KG1 (cell line): Measurements from ENCODE around the gene CABLES2.

ENCODE experiments used
- DNase-seq: peaks from one replicate; lab custom pipeline; 2025; lab: John Stamatoyannopoulos, UW

The CABLES2 gene

GRCh38 chr20:62372042-62372993 lies 34.8 kb downstream of the CABLES2 start:
- no peak for DNase-seq

- DNase-seq: no peak
Observed at GRCh38 chr20:62371588-62372041, 35.5 kb downstream of the CABLES2 start.

DNA sequence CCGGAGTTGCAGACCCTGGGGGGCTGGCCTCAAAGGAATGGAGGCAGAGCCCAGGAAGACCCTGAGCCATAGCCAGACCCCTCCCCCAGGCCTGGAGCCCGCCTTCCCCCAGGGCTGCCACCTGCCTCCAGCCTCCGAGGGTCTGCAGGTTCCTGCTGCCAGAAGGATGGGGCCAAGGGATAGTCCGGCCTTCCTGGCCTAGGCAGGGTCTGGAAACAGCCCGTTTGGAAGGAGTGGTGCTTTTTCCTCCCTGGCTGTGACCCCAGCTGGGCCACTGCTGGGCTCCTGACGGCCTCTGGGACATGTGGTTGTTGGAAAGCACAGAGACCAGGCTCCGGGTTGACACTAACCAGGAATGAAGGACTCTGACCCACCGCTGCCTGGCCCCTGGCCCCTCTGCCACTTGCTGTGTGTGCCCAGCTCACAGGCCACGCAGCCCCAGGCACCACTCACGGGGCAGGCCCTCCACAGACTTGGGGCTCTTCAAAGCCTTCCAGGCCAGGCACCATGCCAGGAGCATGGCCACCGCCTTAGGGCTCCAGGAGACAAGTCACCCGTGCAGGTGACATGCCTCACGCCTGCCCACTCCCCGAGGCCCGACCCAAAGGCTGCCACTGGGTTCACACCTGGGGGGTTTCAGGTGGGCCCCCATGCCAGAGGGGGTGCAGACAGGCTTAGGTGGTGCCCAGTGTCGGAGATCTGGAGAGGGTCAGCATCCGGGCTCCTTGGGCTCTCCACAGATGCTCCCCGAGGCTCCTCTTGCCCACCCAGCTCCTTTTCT lies 36.1 kb downstream of the CABLES2 start:
- no peak for DNase-seq

- no peak for DNase-seq
Observed at GRCh38 chr20:62370115-62370806, 36.8 kb downstream of the CABLES2 start.

DNA sequence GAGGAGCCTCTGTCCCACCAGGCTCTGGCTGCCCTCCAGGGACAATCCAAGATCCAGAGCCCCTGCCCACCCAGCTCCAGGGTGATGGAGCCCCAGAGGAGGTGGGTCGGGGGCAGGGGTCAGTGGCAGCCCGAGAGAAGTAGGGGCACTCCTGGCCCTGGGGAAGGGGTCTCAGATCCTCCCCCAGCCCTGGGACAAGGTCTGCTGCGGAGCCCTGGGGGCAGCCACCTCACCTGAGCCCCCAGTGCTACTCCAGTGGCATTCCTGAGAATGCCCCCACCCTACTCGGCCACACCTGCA lies 37.3 kb downstream of the CABLES2 start:
- no peak for DNase-seq

GRCh38 chr20:62368976-62369814 lies 37.9 kb downstream of the CABLES2 start:
- no peak for DNase-seq

DNA sequence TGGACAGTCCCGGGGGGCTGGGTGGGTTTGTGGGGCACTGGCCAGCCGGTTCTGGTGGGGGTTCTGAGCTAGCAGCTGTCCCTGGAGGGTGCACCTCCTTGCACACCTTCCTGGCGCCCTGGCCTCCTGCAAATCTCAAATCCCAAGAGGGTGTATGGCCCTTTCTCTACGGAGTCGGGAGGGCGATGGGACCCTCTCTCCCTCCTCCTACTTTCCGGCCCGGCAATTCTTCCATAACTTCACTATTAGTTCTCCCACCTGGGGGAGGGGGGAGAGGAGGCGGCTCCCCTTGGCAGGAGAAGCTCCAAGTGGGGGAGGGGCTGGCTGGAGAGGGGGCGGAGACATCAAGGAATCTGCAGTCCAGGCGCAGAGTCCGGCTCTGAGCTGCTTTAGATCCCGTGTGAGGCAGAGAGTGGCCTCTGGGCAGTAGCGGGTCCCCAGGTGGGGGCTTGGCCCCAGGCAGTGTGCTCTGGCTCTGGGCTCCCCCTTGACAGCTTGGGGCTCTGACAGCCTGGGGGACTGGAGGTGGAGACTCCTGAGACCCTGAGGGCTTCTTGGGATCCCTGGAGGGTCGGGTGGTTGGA lies 38.6 kb downstream of the CABLES2 start:
- DNase-seq: no peak

DNA sequence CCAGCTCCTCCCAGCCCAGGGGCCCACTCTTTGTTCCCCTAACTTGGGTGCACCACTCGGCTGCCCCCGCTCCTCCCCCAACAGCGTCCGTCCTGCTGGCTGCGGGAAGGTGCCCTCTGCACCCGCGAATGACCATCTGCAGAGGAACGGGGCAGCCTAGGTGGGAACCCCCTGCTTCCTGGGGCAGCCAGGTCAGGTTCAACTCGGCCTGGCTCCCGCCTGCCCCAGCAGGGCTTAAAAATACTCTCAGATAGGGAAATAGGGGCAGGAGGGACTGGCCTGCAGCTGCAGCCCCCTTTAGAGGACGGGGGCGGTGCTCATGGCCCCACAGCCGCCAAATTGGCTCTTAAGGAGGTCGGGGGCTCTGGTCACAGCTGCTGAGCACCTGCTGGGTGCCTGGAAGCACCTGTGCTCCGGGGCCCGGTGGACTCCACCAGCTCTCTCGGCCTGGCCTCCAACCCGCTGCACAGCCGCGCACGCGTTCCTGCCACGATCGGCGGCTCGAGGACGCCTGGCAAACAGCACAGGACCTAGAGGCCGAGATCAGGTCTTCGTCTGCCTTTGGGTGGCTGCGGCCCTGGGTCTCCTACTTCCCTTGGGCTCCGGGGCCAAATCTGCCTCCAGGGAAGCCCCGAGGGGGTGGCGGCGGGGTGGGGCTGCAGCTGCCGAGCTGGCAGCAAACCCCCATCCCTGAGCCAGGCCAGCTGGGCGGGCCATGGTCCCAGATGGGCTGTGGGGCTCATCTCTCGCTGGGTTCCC lies 39.3 kb downstream of the CABLES2 start:
- DNase-seq: no peak

DNA sequence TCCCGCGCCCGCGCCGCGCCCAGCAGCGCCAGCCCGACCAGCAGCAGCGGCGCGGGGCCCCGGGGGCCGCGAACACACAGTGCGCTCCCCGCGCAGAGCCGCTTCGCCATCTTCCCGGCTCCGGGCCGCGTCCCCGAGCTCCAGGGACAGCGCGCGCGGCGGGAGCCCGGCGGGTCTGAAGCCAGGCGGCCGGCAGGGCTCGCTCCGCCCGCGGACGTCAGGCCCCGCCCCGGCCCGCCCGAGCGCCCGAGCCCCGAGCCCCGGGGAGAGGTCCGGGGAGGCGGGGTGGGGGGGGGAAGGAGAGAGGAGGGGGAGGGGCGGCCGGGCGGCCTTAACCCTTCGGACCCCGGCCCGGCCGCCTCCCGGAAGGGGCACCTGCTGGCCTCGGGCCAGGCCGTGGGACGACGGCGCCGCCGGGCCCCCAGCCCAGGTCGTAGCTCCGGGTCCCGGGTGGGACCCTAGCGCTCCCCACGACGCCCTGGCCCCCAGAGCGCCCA lies 39.9 kb downstream of the CABLES2 start, which contains the start of gene LAMA5:
TSS of gene LAMA5 (minus strand) at position 177 of the 497 bp plus-strand sequence. CDS start at position 110, 67 bp downstream.
- no peak for DNase-seq

GRCh38 chr20:62366370-62367135 lies 40.5 kb downstream of the CABLES2 start:
- no peak for DNase-seq

GRCh38 chr20:62365814-62366369 lies 41.2 kb downstream of the CABLES2 start:
- no peak for DNase-seq

GRCh38 chr20:62364911-62365736 lies 42.0 kb downstream of the CABLES2 start:
- no peak for DNase-seq

DNA sequence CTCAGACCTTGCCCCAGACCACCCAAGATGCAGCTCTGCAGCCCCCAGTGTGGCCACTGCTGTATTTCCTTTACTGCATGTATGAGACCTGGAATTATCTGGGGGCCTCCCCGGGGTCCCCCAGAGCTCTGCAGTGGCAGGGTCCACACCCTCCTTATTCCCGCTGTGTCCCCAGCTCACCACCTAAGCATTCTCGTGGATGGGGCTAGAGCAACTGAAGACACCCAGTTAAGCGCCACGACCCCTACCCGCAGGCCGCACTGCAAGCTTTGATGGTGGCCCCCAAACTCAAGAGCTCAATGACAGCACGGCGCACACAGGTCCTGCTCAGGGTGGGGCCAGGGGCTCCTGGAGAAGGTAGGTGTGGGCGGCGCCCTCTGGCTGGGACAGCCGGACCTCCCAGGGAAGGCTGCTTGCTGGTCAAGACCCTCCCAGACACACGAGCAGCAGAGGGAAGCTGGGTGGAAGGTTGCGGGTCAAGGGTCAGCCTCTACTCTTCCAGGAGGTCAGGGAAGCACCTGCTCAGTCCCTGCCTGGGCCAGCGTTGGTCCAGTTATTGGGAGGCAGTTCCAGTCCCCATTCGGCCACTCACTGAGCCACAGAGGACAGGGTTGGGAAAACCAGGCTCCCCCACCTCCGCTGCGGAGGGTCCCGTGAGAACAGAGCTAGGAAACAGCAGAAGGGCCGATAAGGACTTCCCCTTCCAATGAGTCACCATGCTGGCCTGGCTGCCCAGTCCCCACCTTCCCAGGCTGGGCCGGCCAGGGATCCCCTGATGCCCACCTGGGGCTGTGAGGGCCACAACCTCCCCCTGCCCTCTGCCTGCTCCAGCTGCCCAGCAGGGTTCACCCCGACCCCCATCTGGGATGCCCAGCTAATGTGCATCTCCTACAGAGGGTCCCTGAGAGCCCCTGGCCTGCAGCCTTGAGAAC lies 42.9 kb downstream of the CABLES2 start:
- no peak for DNase-seq

GRCh38 chr20:62362991-62363919 lies 43.8 kb downstream of the CABLES2 start:
- no peak for DNase-seq

DNA sequence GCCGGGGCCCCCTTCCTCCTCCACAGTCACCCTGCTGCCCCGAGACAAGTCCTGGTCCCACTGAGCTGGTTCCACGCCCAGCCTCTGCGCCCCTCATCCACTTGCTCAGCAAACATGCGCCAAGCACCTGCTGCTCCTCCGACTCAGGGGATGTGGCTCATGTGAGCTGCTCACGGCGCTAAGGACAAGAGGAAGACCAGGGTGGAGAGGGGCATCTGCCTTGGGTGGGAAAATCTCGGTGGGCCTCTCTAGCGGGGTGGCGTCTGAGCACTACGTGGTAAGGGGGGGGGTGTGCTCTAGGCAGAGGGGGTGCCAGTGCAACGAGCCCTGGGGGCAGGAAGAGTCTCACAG lies 44.5 kb downstream of the CABLES2 start:
- no peak for DNase-seq
